HepG2 (cell line): Measurements from ENCODE around the gene MMP24OS.

Experiments
- CTCF ChIP-seq: sonication (generic); formaldehyde crosslinking; IDR thresholded peaks from 2 replicates; pipeline ENCODE4 v1.5.0; 2020; ENCODE audit warnings: mild to moderate bottlenecking, missing genetic modification reagents, moderate library complexity
- GATAD2A ChIP-seq: IDR thresholded peaks from 2 replicates; pipeline ENCODE4 v1.6.1; 2016
- HDAC6 ChIP-seq: fragments of 200-600 bp; sonication (generic); IDR thresholded peaks from 2 replicates; pipeline ENCODE4 v1.7.0; 2017; ENCODE audit warnings: mild to moderate bottlenecking, antibody characterized with exemption, low read length, low read depth
- HOXA9 ChIP-seq: sonication (generic); formaldehyde crosslinking; IDR thresholded peaks from 2 replicates; pipeline ENCODE4 v1.8.1; 2022; ENCODE audit warnings: missing genetic modification reagents, mild to moderate bottlenecking, moderate library complexity, borderline replicate concordance
- TCF7L2 ChIP-seq: IDR thresholded peaks from 2 replicates; pipeline ENCODE4 v1.6.1; 2011; ENCODE audit warnings: mild to moderate bottlenecking, low read depth, low read length, moderate library complexity
- YY1 ChIP-seq: IDR thresholded peaks from 2 replicates; pipeline ENCODE4 v1.6.1; 2011; ENCODE audit warnings: low read length, low read depth, moderate library complexity, mild to moderate bottlenecking; ENCODE audit not compliant: insufficient read depth, insufficient replicate concordance
- ZBTB44 ChIP-seq: sonication (generic); formaldehyde crosslinking; IDR thresholded peaks from 2 replicates; pipeline ENCODE4 v1.4.0; 2020; ENCODE audit warnings: missing genetic modification reagents
- ZNF678 ChIP-seq: sonication (generic); formaldehyde crosslinking; IDR thresholded peaks from 2 replicates; pipeline ENCODE4 v1.4.0; 2020; ENCODE audit warnings: mild to moderate bottlenecking, missing genetic modification reagents
- ZNF841 ChIP-seq: sonication (generic); formaldehyde crosslinking; IDR thresholded peaks from 2 replicates; pipeline ENCODE4 v1.8.1; 2023; ENCODE audit warnings: missing genetic modification reagents, borderline replicate concordance

DNA sequence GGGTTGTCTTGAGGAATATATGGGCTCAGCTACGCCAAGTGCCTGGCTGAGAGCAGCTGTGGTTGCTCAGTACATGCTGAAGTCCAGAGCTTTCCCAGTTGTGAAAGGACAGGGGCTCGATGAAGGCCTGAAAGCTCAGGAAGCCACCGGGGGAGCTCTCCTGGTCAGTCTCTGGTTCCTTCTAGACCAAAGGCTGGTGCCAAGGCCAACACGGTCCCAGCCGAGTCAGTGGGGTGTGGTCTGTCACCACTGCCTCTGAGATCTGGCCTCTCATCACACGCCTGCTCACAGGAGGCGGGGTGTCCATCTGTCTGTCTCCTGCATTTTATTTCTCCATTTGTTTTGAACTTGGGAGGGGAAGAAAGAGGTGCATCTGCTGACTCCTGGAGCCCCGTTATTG is 19.2 kb upstream of the MMP24OS start:
- no peak for TF ChIP-seq HOXA9 (CRISPR knock-in tag)
- TF ChIP-seq TCF7L2: no peak
- no peak for TF ChIP-seq ZBTB44 (CRISPR knock-in tag)
- TF ChIP-seq CTCF (CRISPR knock-in tag): 0 out of 2 replicates have a peak, but pooled peaks have one; percentile 8
- TF ChIP-seq ZNF841: no peak
- TF ChIP-seq GATAD2A (CRISPR knock-in tag): no peak
- TF ChIP-seq YY1: no peak
- TF ChIP-seq ZNF678: no peak
- TF ChIP-seq HDAC6: no peak
